Measurements from ENCODE around the gene CYTH3.

The CYTH3 gene

GRCh38 chr7:6136475-6136874 lies 135.9 kb downstream of the CYTH3 start:
- no peak for DNase-seq (ENCODE audit: low read depth)
- TF ChIP-seq CTCF (conservative IDR thresholded peaks at IDR 0.05; ENCODE audit: low read depth, low read length): no peak
- no peak overlapping the region for H3K4me3 ChIP-seq (ENCODE audit: low read depth, low read length)

GRCh38 chr7:6133249-6133648 lies 139.2 kb downstream of the CYTH3 start:
- no peak for TF ChIP-seq CTCF (conservative IDR thresholded peaks at IDR 0.05; ENCODE audit: low read depth, low read length)

GRCh38 chr7:6130007-6130587 lies 142.3 kb downstream of the CYTH3 start:
- no peak for TF ChIP-seq CTCF (conservative IDR thresholded peaks at IDR 0.05; ENCODE audit: low read depth, low read length)
- H3K4me3 ChIP-seq (ENCODE audit: low read depth, low read length): no peak overlapping the region
- DNase-seq (ENCODE audit: low read depth): no peak

More at GRCh38 chr7:6133249-6133648, 139.2 kb downstream of the CYTH3 start:
- DNase-seq (ENCODE audit: low read depth): no peak
- no peak overlapping the region for H3K4me3 ChIP-seq (ENCODE audit: low read depth, low read length)

GRCh38 chr7:6128205-6128604 lies 144.2 kb downstream of the CYTH3 start:
- no peak for DNase-seq (ENCODE audit: low read depth)
- TF ChIP-seq CTCF (conservative IDR thresholded peaks at IDR 0.05; ENCODE audit: low read depth, low read length): no peak
- H3K4me3 ChIP-seq (ENCODE audit: low read depth, low read length): no peak overlapping the region

GRCh38 chr7:6127110-6127490 lies 145.3 kb downstream of the CYTH3 start:
- DNase-seq (ENCODE audit: low read depth): no peak
- H3K4me3 ChIP-seq (ENCODE audit: low read depth, low read length): no peak overlapping the region
- TF ChIP-seq CTCF (conservative IDR thresholded peaks at IDR 0.05; ENCODE audit: low read depth, low read length): no peak

- no peak for DNase-seq (ENCODE audit: low read depth)
- no peak for TF ChIP-seq CTCF (conservative IDR thresholded peaks at IDR 0.05; ENCODE audit: low read depth, low read length)
- no peak overlapping the region for H3K4me3 ChIP-seq (ENCODE audit: low read depth, low read length)
These were observed 148.6 kb downstream of the CYTH3 start for GRCh38 chr7:6123843-6124242.

- peak; percentile 33 for DNase-seq (ENCODE audit: low read depth)
- TF ChIP-seq CTCF (conservative IDR thresholded peaks at IDR 0.05; ENCODE audit: low read depth, low read length): no peak
- H3K4me3 ChIP-seq (ENCODE audit: low read depth, low read length): no peak overlapping the region
These were observed 151.3 kb downstream of the CYTH3 start for GRCh38 chr7:6121141-6121540.
